ENCODE data around the gene RNF144B.
"Not testable (repeated sequence)": the region's sequence is repeated elsewhere in the genome, so short reads cannot be mapped to it uniquely, and the experiment has no call there.

Gene RNF144B

DNA sequence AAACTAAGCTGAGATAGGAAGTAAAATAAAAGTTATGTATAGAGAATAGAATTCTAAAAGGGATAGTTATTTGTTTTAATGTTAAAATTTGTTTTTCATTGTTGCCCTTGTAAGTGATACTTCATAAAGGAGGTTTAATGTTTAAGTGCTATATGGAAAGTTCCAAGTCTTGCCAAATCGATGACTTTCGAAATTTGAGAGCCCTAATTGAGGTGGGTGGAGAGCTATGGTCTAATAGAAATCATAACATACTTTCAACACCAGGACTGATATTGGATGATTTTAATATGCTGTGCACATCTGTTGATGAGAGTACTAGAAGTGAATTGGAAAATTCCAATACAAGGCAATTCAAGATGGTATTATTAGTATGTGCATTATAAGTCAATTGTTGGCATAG is 64.6 kb downstream of the RNF144B start:
- no peak for DNase-seq

DNA sequence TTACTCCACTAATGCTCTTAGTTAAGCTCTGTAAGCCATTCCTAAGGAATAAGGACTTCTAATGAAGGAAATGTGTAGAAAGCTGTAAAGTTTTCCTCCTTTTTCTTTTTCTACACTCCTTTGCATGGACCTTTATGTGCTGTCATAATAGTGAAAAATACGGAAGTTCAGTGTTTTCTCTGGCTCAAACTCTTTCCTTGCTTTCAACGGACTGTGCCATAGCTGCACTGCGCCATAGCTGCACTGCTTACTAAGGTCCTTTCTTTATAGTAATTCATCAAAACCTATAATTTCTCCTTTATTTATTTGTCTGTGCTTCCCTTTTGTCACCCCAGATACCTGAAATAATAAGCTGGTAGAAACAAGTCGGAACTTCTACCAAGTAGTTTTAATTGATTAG is 67.3 kb downstream of the RNF144B start:
- DNase-seq, result no peak

DNA sequence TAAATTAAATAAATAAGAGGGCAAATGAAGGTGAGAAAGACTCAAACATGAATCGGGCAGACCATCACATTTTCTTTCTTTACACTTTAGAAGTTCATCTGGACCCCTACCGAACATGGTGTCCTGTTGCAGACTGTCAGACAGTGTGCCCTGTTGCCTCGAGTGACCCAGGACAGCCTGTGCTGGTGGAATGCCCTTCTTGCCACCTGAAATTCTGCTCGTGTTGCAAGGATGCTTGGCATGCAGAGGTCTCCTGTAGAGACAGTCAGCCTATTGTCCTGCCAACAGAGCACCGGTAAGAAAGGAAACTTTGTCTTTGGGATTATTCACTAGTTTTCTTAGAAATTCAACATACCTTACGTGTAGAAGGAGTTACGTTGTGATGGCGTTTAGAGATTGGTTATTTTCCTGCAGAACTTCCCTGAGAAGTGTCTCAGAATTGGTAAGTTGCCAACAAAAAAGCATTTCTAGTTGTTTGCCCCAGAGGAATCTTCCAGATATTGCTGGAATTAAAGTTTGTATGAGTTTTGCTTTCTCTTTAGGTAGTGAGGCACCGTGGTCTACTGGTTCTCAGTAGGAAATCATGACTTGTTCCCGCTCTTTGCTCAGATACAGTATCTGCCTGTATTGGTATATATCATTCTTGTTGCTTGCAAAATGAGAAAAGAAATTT is 70.1 kb downstream of the RNF144B start:
- DNase-seq, result peak; percentile 44

DNA sequence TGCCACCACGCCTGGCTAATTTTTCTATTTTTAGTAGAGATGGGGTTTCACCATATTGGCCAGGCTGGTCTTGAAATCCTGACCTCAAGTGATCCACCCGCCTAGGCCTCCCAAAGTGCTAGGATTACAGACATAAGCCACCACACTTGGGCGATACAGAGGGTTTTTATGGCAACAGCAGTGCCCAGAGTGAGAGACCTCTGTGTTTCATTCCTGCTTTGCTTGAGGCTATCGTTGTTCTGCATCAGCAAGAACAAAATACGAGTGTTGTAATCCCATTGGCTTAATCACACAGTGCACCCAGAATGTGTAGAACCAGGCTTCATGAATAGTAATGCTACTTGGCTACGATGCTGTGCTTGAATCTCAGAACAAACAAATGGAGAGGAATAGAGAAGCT is 70.9 kb downstream of the RNF144B start:
- not testable (repeated sequence) for DNase-seq

DNA sequence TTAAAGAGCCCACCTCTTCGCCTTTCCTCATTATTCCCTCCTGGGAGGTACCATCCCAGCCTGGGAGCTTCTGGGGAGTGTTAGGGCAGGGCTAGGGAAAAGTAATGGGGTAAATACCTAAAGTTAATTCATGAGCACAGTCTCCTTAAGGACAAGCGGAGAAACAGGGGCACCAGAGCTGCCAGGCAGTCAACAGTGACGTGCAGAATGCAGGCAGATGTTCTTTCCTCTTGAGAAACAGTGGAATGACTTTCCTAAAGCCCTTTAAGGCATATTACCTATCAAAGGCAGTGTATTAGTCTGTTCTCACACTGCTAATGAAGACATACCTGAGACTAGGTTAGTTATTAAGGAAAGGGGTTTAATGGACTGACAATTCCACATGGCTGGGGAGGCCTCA is 76.3 kb downstream of the RNF144B start:
- no peak for DNase-seq

DNA sequence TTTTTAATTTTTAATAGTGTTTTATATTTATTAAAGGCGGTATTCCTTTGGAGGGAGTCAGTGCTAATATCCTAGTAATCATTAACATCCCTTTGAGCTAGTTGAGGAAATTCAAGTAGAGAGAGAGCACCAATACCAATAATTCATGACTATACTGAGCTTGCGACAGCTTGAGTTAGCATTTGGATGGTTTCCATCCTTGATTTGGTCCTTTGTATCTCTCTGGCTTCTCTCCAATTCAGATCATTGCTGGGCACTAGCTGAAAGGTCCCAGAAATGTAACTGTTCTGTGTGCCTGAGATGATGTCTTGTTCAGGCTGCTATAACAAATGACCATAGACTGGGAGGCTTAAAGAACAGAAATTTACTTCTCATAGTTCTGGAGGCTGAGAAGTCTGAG is 77.0 kb downstream of the RNF144B start:
- no peak for DNase-seq

DNA sequence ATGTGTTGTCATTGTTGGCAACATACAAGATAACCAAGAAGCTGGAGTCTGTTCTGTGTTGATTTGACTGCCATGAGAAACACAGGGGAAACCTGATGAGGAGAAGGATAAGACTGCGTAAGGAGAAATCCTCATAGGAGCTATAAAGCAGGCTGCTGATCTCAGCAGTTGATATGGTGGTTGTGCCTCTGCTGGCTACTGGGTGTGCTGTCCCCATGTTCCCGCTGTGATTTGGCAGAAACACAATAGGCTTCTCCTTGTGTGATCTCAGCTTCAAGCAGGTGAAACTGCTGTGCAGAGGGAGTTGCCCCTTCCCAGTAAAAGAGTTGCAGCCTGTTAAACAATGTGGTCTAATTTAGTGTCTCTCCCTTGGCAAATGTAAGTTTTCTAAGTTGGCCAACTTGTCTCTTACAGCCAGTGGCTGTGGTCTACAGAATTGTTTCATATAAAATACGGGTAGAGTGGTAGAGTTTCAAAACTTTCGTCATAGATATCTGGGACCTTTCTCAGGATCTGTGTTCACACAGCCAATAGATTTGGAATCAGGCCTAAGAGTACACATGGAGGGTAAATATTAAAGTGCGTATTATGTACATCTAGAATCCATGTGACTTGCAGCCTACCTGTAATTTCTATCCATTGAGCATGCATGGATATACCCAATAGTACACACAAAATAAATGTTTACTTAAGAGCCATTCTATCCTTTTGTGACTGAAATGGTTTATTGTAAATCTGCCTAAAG is 78.4 kb downstream of the RNF144B start:
- DNase-seq, result no peak

DNA sequence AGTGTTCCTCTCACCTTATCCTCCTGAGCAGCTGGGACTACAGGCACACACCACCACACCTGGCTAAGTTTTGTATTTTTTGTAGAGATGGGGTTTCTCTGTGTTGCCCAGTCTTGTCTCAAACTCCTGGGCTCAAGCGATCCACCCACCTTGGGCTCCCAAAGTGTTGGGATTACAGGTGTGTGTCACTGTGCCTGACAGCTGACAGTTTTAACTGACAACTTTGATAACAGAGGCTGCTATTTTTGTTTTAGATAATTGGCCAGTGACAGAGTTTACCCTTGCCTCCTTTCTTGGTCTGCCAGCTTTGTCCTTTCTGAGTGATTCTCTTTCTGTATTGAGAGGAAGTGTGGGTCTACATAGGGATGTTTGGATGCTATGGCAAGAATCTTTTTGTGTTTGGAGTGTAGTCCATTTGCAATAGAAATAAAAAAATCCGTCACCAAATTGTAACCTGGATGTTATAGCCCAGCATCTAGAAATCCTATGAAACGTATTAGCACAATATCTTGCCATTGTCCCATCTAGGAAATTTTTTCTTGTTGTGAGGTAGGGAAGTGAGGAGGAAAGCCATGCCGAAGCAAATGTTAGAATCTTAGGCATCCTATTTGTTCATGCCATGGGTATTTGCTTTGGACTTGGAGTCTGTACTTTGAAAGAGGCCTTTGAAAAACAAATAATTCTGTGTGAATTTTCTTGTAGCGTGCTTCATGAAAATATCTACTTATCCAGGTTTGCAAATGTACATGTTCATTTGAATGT is 80.8 kb downstream of the RNF144B start:
- no peak for DNase-seq

DNA sequence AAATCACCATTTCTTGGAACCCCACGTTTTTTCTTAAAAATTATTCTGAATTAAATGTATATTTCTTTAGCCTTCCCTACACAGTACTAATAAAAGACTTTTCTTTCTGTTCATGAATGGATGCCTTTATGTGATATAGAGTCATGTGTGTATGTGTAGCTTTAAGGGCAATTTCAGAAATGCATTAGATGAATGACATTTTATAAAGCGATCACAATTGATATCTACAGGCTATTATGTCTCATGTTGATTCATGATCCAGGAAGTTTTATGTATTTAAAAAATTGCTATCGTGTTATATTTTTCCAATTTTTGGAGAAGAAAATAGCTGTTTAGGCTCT is 81.3 kb downstream of the RNF144B start:
- no peak for DNase-seq

DNA sequence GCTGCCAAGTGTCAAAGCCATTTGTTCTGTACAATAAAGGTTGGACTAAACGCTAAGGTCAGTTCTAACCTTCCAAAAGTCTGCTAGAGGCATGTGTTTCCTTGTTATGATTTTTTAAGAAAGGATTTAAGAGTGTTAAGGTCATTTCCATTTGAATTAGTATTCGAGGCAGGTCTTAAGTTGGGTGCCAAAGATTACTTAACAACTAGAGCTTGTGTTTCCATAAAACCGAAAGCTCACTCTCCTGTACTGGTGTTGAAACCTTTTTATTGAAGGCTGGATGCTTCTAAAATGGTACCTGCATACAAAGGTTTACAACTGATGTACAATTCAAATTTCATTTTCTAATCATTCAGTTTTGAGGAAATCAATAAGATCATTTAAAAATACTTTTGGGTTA is 82.4 kb downstream of the RNF144B start:
- DNase-seq, result no peak

DNA sequence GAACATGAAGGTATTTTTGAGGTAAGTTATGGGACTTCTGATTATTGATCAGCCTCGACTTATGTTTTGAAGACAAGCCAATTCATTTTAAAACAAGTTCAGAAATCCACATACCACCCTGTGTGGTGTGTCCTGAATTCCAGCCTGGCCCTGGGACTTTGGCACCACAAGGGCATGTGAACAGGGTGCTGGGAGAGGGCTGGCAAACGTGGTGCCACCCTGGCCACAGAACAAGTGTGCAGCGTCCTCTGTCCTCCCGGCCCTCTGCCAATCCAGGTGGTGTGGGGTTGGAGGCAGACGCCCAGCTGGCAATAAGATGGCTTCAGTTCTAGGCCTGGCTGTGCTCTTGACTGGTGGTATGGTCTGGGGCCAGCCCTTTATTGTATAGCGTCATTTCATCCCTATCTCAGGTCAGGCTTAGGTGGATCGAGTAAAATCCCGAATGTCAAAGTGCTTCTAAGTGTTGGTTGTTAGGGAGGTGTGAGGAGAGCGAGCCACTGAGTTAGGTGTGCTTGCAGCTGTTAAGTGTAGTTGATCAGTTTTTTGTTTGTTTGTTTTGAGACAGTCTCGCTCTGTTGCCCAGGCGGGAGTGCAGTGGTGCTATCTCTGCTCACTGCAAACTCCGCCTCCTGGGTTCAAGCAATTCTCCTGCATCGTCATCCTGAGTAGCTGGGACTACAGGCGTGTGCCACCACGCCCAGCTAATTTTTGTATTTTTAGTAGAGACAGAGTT is 84.2 kb downstream of the RNF144B start:
- DNase-seq, result no peak

DNA sequence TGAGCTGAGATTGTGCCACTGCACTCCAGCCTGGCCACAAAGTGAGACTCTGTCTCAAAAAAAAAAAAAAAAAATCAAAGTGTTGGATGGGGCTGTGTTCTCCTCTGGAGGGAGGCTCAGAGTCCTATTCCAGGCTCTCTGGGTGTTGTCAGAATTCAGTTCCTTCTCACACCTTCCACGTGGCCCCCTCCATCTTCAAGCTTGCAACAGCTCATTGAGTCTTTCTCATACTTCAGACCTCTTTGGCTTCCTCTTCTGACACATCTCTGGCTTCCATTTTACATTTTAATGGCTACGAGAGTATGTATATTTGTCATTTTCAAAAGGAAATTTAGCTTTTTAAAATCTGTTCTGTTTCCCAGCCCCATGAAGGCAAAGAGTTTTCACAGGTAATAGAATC is 85.8 kb downstream of the RNF144B start:
- DNase-seq, result no peak

DNA sequence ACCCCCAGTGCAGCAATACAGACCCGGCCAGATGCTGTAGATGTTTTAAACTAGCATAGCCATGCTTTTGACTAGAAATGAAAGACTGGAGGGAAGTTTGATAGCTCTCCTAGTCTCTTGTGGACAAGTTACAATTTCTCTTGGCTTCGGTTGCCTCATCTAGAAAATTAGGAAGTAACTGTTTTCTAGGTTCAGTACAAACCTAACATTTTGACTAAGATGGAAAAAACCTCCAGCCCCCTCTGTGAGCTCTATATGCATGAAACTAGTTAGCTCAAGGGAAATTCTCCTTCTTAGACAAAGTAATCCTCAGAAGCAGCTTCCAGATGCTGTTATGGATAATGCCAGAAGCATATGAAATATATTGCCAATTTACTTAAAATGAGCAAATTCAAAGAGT is 86.6 kb downstream of the RNF144B start:
- peak; percentile 10 for DNase-seq

DNA sequence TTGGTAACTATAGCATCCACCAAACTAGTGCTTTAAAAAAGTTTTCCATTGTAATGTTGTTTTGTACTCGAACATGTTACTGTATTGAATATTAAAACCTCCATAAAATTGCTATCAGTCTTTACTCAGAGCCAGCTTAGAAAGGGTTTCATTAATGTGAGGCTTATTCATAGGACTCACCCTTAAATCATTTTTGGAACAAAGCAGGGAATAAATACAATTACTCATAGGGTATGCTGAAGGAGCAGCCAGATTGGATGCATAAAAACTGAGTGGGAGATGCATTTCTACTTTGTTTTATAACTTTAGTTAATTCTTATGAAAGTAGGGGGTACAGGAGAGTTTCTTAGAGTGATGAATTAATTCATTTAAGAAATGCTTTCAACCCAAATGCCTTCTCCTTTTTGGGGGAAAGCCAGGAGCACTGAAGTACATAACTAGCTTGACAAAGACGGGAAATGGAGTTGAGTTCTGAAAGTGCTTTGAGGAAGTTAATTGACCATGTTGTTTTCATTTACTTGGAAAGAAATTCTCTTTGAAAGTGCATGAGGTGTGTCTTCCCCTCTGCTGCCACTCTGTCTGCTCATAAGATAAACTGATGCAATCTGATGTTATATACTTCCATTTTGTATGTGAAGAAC is 90.3 kb downstream of the RNF144B start:
- peak; percentile 34 for DNase-seq

DNA sequence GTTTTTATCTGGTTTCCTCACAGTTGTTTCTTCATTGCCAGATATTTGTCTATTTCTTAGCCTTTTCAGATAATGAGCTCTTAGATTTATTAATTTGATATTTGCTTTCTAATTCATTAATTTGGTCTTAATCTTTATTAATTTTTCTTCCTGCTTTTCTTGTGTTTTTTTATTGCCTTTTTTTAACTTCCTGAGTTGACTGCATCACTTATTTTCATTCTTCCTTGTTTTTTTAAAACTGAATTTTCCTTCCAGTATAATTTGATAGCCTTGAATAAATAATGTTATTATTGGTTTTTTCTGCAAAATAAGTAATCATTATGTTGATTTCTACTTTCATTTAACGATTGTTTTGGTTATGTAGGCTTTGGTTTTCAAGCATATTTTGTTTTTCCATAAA is 91.5 kb downstream of the RNF144B start:
- no peak for DNase-seq

DNA sequence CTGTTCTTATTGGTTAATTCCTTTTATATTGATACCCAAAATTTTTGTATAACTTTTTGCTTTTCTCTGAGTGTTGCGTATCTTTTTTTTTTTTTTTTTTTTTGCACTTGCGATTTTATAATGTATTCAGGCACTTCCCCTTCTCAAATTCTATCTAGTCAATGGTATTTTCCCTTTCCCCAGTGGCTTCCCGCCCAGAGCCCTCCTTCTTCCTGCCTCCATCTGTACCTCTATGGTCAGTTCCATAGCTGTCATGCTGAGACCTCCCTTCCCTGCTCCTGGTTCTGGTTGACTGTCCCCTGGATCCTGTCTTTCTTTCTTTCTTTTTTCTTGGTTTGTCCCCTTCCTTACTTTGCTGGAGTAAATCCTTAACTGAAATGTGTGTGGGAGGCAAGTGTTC is 94.7 kb downstream of the RNF144B start:
- DNase-seq, result no peak

DNA sequence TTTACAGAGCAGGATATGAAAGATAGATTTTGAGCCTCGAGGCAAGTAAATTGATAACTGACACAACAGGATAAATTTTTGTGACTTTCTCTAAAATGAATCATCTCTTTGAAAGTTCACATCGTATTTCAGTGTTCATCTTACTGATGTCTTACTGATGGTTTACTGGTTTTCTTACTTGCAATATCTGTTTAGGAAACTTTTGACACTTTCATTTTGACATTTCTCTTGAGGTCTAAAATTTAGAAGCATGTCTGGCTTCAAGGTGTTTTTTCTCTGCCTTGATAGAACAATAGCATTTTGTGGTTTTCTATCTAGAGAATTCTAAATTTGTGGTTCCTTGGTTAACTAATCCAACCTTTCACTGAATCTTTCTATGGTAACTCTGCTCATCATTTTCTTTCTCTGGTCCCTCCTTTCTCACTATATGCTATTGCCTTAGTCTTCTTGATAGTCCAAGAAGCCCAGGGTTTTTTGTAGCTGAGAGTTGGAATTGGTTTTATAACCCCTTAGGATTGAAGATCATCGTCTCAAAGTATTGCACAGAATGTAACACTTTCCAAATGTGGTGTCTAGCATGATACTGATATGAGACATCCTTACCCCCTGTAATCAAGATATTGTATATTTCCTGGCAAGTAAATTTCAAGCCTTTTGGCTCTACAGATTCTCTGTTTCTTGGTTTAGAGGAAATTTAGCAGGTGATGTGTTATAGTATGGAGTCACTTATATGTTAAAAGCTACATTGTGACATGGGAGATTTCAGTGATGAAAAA is 98.7 kb downstream of the RNF144B start:
- DNase-seq, result no peak

DNA sequence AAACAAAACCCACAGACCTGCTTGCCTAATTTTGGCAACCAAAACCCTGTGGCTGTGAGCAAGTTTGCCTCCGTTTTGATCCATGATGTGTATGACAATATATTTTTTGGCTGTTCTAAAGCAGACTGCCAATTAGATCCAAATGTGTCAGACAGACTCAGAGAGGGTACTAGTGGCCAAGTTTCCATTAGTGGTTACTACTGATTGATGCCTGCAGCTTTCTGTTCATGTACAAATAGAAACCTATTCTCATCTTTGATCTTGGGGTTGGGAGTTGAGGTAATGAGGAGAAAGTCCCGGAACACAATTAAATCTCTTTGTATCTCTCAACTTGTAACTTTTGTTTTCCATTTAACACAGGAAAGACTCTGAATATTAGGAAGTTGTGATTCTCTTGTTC is 100.9 kb downstream of the RNF144B start:
- no peak for DNase-seq

DNA sequence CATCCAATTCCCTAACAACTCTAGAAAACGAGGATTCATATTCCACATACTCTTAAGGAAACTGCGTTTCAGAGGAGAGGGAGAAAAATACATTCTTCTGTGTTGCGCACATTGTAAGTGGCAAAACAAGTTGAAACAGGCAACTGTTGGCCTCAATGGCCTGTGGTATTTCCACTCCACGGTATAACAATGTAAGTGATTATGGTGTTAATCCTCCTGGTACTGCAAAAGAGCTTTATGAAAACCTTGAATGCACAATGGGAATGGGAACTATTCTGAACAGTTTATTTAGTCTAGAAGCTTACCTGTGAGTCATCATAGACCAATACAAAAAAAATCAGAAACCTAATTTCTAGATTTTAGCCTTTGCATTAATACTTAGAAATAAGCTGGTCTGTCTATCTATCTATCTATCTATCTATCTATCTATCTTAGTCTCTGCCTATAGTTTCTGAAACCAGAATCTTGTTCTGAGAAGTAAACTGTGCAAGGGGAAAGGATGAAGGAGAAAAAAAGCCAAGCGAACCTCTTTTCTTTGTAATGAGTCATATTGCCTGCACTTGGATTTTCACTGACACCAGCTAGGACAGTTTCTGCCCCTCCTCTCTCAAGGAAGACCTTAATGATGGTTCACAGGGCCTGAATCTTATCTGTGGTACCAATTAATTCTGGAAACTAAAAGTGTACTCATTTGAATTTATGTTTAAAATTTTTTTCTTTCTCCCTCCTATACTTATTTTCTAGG is 101.5 kb downstream of the RNF144B start:
- DNase-seq, result no peak

DNA sequence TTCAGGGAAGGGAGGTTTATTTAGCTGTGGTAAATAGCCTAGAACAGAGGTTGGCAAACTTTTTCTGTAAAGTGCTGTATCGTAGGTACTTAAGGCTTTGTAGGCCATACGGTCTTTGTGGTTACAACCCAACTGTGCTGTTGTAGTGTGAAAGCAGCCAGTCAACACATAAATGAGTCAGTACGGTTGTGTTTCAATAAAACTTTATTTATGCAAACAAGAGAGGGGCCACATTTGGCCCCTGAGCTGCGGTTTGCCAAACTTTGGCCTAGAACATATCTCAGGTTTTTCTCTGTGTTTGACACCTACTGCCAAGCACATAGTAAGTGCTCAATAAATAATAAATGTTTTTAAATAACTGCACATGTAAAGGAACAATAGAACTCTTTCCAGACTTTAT is 102.2 kb downstream of the RNF144B start:
- no peak for DNase-seq

DNA sequence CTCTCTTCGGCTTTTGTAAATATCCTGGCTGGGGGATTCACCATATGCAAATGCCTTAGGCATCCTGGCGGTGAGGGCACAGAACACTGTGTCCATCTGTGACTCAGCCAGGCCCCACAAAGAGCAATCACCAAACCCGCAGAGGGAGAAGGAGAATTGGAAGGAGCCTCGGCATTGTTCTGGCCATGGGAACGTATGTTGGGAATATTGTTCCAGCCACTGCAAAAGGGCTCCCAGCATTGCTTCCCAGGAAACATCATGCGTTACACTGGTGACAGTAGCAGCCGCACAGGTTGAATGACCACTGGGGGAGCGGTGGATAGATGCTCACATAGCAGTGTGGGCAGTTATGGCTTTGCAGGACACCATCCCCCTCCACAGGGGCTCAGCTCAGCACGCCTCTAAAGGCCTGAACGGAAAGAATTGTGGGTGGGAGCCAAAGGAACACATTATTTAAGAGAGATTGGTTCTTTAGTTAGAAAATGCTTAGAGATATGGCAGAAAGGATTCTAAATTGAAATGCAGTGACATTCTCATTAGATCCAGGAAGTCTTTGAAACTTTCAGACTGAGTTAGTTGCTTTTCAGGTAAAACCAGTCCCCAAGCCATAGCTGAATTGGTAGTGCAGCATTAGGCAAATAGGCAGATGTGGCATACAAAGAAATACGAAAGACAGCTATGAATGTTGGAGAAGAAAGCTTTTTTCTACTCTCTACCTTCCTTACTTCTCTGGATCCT is 104.3 kb downstream of the RNF144B start:
- no peak for DNase-seq

All from OCI-M1 (cell line).